K562 (cell line): ENCODE results near the gene DNAI1. TPM values are rescaled to one million over a fixed set of nuclear protein-coding genes. Genes with fewer than 3 reads are reported as not detected.

ENCODE experiments used
- ATAC-seq: fragments of 200-7000 bp; cut with Tn5 transposase; 3 replicates; pipeline ENCODE4 v1.9.1; 2020; ENCODE audit warnings: moderate library complexity
- BruUV-seq: library from RNA; stranded (reverse); fragments of 400-500 nt; replicated peaks from 2 replicates; lab custom pipeline; 2021; lab: Mats Ljungman, UMichigan
- CTCF ChIA-PET: fragments of 300-600 bp; formaldehyde crosslinking; extraction: SDS; loops from one replicate; lab custom pipeline; 2021; ENCODE audit warnings: low intra/inter-chr PET ratio; lab: Yijun Ruan, JAX
- POLR2A ChIA-PET: fragments of 300-600, 350-650 bp; sonication (Branson Sonifier 250); formaldehyde crosslinking; extraction: SDS; loops from one replicate; lab custom pipeline; 2021; ENCODE audit warnings: antibody characterized with exemption, inconsistent platforms; lab: Yijun Ruan, JAX
- DNase-seq, 4 experiments: peaks; one replicate each; pipeline versions ENCODE4 v3.0.0 to v3.0.0-alpha.2; 2011 to 2018; ENCODE audit warnings: low spot score in 3 of 4, mixed read lengths in 3 of 4; ENCODE audit errors: extremely low read depth in 1 of 4
- FAIRE-seq: peaks from 2 replicates; lab custom pipeline; 2011; peaks lifted over from hg19 to GRCh38; lab: Jason Lieb, UNC
- H2AFZ ChIP-seq: 2 replicates; pipeline ENCODE4 v1.6.0; 2011; ENCODE audit warnings: low read depth, low read length, control low read depth, inconsistent platforms
- H3K27ac ChIP-seq: fragments of 200-600 bp; 3 replicates; pipeline ENCODE4 v1.8.0; 2011; ENCODE audit warnings: low read depth, mild to moderate bottlenecking, control low read depth, inconsistent platforms, low read length, moderate library complexity, mixed read lengths; ENCODE audit errors: extremely low read depth
- H3K27me3 ChIP-seq, 2 experiments: fragments of 300-600 bp in 1 of 2; 2 replicates in 1 of 2; 3 replicates in 1 of 2; pipeline versions ENCODE4 v1.6.0 to v1.8.0; 2011; ENCODE audit warnings: inconsistent platforms in 2 of 2, low read length in 2 of 2, mild to moderate bottlenecking in 1 of 2, mixed read lengths in 1 of 2, moderate library complexity in 1 of 2; ENCODE audit not compliant: control insufficient read depth in 2 of 2, insufficient read depth in 2 of 2
- H3K36me3 ChIP-seq: fragments of 300-600 bp; 3 replicates; pipeline ENCODE4 v1.8.0; 2011; ENCODE audit warnings: mild to moderate bottlenecking, low read length, inconsistent platforms; ENCODE audit not compliant: control insufficient read depth, insufficient read depth
- H3K4me1 ChIP-seq, 2 experiments: fragments of 200-600 bp in 1 of 2; replicated peaks in 1 of 2; 2 replicates in 1 of 2; 3 replicates in 1 of 2; pipeline versions ENCODE4 v1.5.1 to v1.8.0; 2011; ENCODE audit warnings: inconsistent platforms in 2 of 2, low read length in 2 of 2, mild to moderate bottlenecking in 1 of 2, mixed read lengths in 1 of 2, moderate library complexity in 1 of 2; ENCODE audit not compliant: control insufficient read depth in 2 of 2, insufficient read depth in 2 of 2
- H3K4me2 ChIP-seq: 2 replicates; pipeline ENCODE4 v1.6.1; 2011; ENCODE audit warnings: low read length, control low read depth, inconsistent platforms, mixed read lengths; ENCODE audit not compliant: insufficient read depth
- H3K4me3 ChIP-seq: fragments of 200-600 bp; sonication (generic), shearing (Covaris generic); 2 replicates; pipeline ENCODE4 v1.5.1; 2016; ENCODE audit warnings: control low read depth, inconsistent platforms
- H3K79me2 ChIP-seq: fragments of 200-600 bp; 3 replicates; pipeline ENCODE4 v1.8.0; 2011; ENCODE audit warnings: low read length, inconsistent platforms; ENCODE audit not compliant: control insufficient read depth, insufficient read depth
- H3K9ac ChIP-seq, 2 experiments: 2 replicates each; pipeline versions ENCODE4 v1.6.0 to v1.6.1; 2011; ENCODE audit warnings: low read depth in 2 of 2, low read length in 2 of 2, control low read depth in 1 of 2, inconsistent platforms in 1 of 2, mild to moderate bottlenecking in 1 of 2, mixed read lengths in 1 of 2; ENCODE audit not compliant: insufficient read depth in 1 of 2
- H3K9me1 ChIP-seq: one replicate; pipeline ENCODE4 v1.6.0; 2011; ENCODE audit warnings: inconsistent platforms, mild to moderate bottlenecking, low read length, moderate library complexity; ENCODE audit not compliant: control insufficient read depth, insufficient read depth
- H3K9me3 ChIP-seq: replicated peaks from 2 replicates; pipeline ENCODE4 v1.5.1; 2011; ENCODE audit warnings: low read depth, low read length, inconsistent platforms; ENCODE audit not compliant: control insufficient read depth, insufficient read depth
- H4K20me1 ChIP-seq: replicated peaks from 2 replicates; pipeline ENCODE4 v1.6.1; 2011; ENCODE audit warnings: low read length, inconsistent platforms, mixed read lengths; ENCODE audit not compliant: control insufficient read depth, insufficient read depth
- GABPB1 ChIP-seq: sonication (generic); formaldehyde crosslinking; IDR thresholded peaks from 2 replicates; pipeline ENCODE4 v1.8.0; 2022; ENCODE audit warnings: mild to moderate bottlenecking, missing genetic modification reagents
- ILK ChIP-seq: fragments of 450-650 bp; IDR thresholded peaks from 2 replicates; pipeline ENCODE4 v1.6.1; 2016; ENCODE audit warnings: missing genetic modification characterization, low read depth, mild to moderate bottlenecking, missing compliant biosample characterization, moderate library complexity, borderline replicate concordance
- NONO ChIP-seq, 2 experiments: fragments of 200-400 bp in 1 of 2; fragments of 450-650 bp in 1 of 2; formaldehyde crosslinking in 1 of 2; IDR thresholded peaks; 2 replicates each; pipeline ENCODE4 v1.6.1; 2017; ENCODE audit warnings: low read depth in 2 of 2, mild to moderate bottlenecking in 2 of 2, moderate library complexity in 2 of 2, low read length in 1 of 2
- RBM14 ChIP-seq: fragments of 200-400 bp; formaldehyde crosslinking; IDR thresholded peaks from 2 replicates; pipeline ENCODE4 v1.6.1; 2018; ENCODE audit warnings: low read depth, mild to moderate bottlenecking, low read length, moderate library complexity, borderline replicate concordance; ENCODE audit not compliant: insufficient read depth
- SAFB2 ChIP-seq: fragments of 200-400 bp; formaldehyde crosslinking; IDR thresholded peaks from 2 replicates; pipeline ENCODE4 v1.6.1; 2018; ENCODE audit warnings: borderline replicate concordance, low read length, low read depth, moderate library complexity; ENCODE audit not compliant: severe bottlenecking
- ZBTB17 ChIP-seq: fragments of 450-650 bp; formaldehyde crosslinking; IDR thresholded peaks from 2 replicates; pipeline ENCODE4 v1.4.0; 2020; ENCODE audit warnings: mild to moderate bottlenecking
- ZNF197 ChIP-seq: fragments of 200-800 bp; sonication (Bioruptor generic); IDR thresholded peaks from 2 replicates; pipeline ENCODE4 v1.6.1; 2016; ENCODE audit warnings: low read depth, missing genetic modification characterization, missing compliant biosample characterization
- ZNF316 ChIP-seq: fragments of 450-650 bp; IDR thresholded peaks from 2 replicates; pipeline ENCODE4 v1.6.1; 2016
- WGBS: fragments of 100-300 bp; shearing (Covaris generic); methylation state at CpG from one replicate; pipeline ENCODE4 v1.1.6; 2016; ENCODE audit warnings: low coverage, mixed read lengths; ENCODE audit not compliant: insufficient coverage; ENCODE audit errors: missing lambda C conversion rate; 5-methylcytosine and 5-hydroxymethylcytosine counted together
- in situ Hi-C: fragments of 300-500 bp; cut with MboI; formaldehyde crosslinking; loops from 4 replicates; pipeline ENCODE4 v1.15.0; 2018; ENCODE audit warnings: inconsistent platforms, mixed read lengths
- intact Hi-C: fragments of 100-400 bp; cut with micrococcal nuclease; formaldehyde crosslinking; loops from 2 replicates; pipeline ENCODE4 v1.14.2; 2022
- polyA plus RNA-seq, 8 experiments: library from polyadenylated mRNA; depleted of rRNA in 4 of 8; stranded (reverse) in 5 of 8; unstranded in 3 of 8; fragments of >200 nt; fragmentation: Nextera tagmentation in 2 of 8; fragmentation: Illumina TruSeq in 1 of 8; extraction: Ambion mirVana in 2 of 8; extraction: Trizol in 1 of 8; gene quantifications; 2 replicates each; pipeline versions ENCODE4 v1.2.1 to v1.2.3, GENCODE V29; 2011 to 2014; ENCODE audit warnings: inconsistent platforms in 1 of 8, missing spikeins in 1 of 8
- total RNA-seq, 7 experiments: library from RNA; depleted of rRNA in 6 of 7; stranded (reverse); fragments of >200 nt in 6 of 7; fragmentation: Illumina TruSeq in 2 of 7; extraction: Trizol in 2 of 7; gene quantifications; 2 replicates each; pipeline versions ENCODE4 v1.2.1 to v1.2.3, GENCODE V29; 2011 to 2021; ENCODE audit warnings: low replicate concordance in 1 of 7
- TF ChIP-seq, protein P1 (sequence below), 3 experiments: IDR thresholded peaks in 2 of 3; conservative IDR thresholded peaks in 1 of 3; 2 replicates each; pipeline ENCODE4 v1.5.1; 2011 to 2012; ENCODE audit warnings: low read length in 3 of 3, mild to moderate bottlenecking in 3 of 3, control low read depth in 2 of 3, improper control_type of control experiment in 1 of 3, inconsistent platforms in 1 of 3, low read depth in 1 of 3, mixed read lengths in 1 of 3, moderate library complexity in 1 of 3; ENCODE audit not compliant: insufficient read depth in 2 of 3
- TF ChIP-seq, protein P2 (sequence below): fragments of 450-650 bp; conservative IDR thresholded peaks from 2 replicates; pipeline ENCODE4 v1.6.1; 2016; ENCODE audit warnings: missing genetic modification characterization, low read depth, mild to moderate bottlenecking, missing compliant biosample characterization, moderate library complexity

DNAI1 gene
- total and polyA plus RNA-seq, 9 of the 15 experiments (the other 6 are each of a cell fraction or from before 2014, with no cell fraction given), result 0.01 to 0.17 (median 0.04) TPM; not detected in 6

DNA sequence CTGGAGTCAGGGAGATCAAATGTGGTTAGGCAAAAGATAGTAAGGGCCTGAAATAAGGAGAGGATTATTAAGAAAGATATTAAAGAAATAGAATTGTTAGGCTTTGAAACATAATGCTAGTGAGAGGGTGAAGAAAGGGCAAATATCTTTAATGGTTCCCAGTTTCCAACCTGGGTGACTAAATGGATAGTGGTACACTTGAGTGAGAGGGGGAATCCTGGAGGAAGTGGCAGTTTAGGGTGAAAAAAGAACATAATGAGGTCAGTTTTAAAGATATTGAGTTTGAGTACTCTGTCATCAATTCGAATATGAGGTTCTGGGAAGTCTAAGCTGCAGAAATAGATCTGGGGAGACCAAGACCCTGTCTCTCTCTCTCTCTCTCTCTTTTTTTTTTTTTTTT is 18.9 kb downstream of the DNAI1 start:
- Histone ChIP-seq H2AFZ (no peak overlapping the region), H3K36me3 (no peaks in the 10 kb centered on the region), H3K4me1 (no peaks in the 10 kb centered on the region), H3K4me2 (no peak overlapping the region), H3K79me2 (no peaks in the 10 kb centered on the region), H3K27me3 (no peaks in the 10 kb centered on the region; a peak in 3 of 5 replicates), H4K20me1 (no peaks in the 10 kb centered on the region), H3K27ac (no peak overlapping the region), H3K9ac (no peak overlapping the region), H3K9me1 (no peaks in the 10 kb centered on the region), H3K4me3 (no peak overlapping the region), H3K9me3 (no peaks in the 10 kb centered on the region)
- in situ Hi-C loops (no loop called here), intact Hi-C loops (no loop called here)
- DNase-seq (no peak), FAIRE-seq (no peak), ATAC-seq (no peak)
- TF ChIP-seq, protein P1, sequence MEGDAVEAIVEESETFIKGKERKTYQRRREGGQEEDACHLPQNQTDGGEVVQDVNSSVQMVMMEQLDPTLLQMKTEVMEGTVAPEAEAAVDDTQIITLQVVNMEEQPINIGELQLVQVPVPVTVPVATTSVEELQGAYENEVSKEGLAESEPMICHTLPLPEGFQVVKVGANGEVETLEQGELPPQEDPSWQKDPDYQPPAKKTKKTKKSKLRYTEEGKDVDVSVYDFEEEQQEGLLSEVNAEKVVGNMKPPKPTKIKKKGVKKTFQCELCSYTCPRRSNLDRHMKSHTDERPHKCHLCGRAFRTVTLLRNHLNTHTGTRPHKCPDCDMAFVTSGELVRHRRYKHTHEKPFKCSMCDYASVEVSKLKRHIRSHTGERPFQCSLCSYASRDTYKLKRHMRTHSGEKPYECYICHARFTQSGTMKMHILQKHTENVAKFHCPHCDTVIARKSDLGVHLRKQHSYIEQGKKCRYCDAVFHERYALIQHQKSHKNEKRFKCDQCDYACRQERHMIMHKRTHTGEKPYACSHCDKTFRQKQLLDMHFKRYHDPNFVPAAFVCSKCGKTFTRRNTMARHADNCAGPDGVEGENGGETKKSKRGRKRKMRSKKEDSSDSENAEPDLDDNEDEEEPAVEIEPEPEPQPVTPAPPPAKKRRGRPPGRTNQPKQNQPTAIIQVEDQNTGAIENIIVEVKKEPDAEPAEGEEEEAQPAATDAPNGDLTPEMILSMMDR (IDR thresholded peaks at IDR 0.05 in 2 of 3, conservative IDR thresholded peaks at IDR 0.05 in 1 of 3; ENCODE audit: insufficient read depth in 2 of 3, low read depth in 1 of 3, low read length in 3 of 3), result no peak
- no peak for TF ChIP-seq ZBTB17 (CRISPR knock-in tag)
- TF ChIP-seq ZNF197, result no peak
- TF ChIP-seq SAFB2, result no peak
- TF ChIP-seq GABPB1 (CRISPR knock-in tag), result no peak
- no peak for TF ChIP-seq NONO (IDR thresholded peaks at IDR 0.05; ENCODE audit: low read depth in 2 of 2, low read length in 1 of 2)
- no peak for TF ChIP-seq ILK (tag)
- no peak for TF ChIP-seq ZNF316
- TF ChIP-seq, protein P2, sequence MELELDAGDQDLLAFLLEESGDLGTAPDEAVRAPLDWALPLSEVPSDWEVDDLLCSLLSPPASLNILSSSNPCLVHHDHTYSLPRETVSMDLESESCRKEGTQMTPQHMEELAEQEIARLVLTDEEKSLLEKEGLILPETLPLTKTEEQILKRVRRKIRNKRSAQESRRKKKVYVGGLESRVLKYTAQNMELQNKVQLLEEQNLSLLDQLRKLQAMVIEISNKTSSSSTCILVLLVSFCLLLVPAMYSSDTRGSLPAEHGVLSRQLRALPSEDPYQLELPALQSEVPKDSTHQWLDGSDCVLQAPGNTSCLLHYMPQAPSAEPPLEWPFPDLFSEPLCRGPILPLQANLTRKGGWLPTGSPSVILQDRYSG (tag), result no peak
- no peak for TF ChIP-seq RBM14
- 0% methylated on average over 1 of the region's 1 CpG for WGBS
- ChIA-PET CTCF (no interaction called here), POLR2A (no interaction called here)
- no TSS peak for BruUV-seq
